ENCODE results near the gene TNC.

The TNC gene

GRCh38 chr9:115117999-115118878 is at the start of gene TNC:
Gene TNC, minus strand, starts transcription at chr9:115118157. Its CDS starts 27,139 bp downstream, at chr9:115091018.
- no peak for DNase-seq (ENCODE audit: low read depth)
- no peak within 1 kb of the TSS for H3K4me3 ChIP-seq (ENCODE audit: low read depth, low read length)
- TF ChIP-seq, protein P1, sequence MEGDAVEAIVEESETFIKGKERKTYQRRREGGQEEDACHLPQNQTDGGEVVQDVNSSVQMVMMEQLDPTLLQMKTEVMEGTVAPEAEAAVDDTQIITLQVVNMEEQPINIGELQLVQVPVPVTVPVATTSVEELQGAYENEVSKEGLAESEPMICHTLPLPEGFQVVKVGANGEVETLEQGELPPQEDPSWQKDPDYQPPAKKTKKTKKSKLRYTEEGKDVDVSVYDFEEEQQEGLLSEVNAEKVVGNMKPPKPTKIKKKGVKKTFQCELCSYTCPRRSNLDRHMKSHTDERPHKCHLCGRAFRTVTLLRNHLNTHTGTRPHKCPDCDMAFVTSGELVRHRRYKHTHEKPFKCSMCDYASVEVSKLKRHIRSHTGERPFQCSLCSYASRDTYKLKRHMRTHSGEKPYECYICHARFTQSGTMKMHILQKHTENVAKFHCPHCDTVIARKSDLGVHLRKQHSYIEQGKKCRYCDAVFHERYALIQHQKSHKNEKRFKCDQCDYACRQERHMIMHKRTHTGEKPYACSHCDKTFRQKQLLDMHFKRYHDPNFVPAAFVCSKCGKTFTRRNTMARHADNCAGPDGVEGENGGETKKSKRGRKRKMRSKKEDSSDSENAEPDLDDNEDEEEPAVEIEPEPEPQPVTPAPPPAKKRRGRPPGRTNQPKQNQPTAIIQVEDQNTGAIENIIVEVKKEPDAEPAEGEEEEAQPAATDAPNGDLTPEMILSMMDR (IDR thresholded peaks at IDR 0.05; ENCODE audit: low read depth, low read length) = no peak
- no peak for TF ChIP-seq MAX (IDR thresholded peaks at IDR 0.05; ENCODE audit: low read depth, low read length)
- no peak for TF ChIP-seq POLR2A (IDR thresholded peaks at IDR 0.05; ENCODE audit: extremely low read depth, insufficient read length)
- no peak for TF ChIP-seq MYC (IDR thresholded peaks at IDR 0.05; ENCODE audit: low read depth, low read length)

DNA sequence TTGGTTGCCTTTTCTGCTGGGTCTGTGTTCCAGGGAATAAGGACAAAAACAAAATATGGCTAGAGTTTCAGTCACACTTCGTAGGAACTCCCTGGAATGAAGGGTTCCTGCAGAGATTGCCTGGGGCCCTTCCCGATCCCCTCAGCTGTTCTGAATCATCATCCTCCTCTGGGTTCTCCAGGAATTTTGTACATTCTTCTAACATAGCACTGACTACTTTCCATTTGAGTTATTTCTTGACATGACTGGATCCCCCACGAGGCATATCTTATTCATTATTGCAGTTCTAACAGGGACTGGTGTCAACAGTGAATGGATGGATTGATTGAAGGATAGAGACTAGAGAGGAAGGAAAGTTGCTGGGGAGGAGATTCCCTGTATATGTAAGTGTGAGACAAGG is 49.2 kb upstream of the TNC start:
- DNase-seq (ENCODE audit: low read depth) = no peak
- no peak overlapping the region for H3K4me3 ChIP-seq (ENCODE audit: low read depth, low read length)
- no peak for TF ChIP-seq MAX (IDR thresholded peaks at IDR 0.05; ENCODE audit: low read depth, low read length)
- no peak for TF ChIP-seq POLR2A (IDR thresholded peaks at IDR 0.05; ENCODE audit: extremely low read depth, insufficient read length)
- TF ChIP-seq MYC (IDR thresholded peaks at IDR 0.05; ENCODE audit: low read depth, low read length) = no peak
- TF ChIP-seq, protein P1 (IDR thresholded peaks at IDR 0.05; ENCODE audit: low read depth, low read length) = no peak

DNA sequence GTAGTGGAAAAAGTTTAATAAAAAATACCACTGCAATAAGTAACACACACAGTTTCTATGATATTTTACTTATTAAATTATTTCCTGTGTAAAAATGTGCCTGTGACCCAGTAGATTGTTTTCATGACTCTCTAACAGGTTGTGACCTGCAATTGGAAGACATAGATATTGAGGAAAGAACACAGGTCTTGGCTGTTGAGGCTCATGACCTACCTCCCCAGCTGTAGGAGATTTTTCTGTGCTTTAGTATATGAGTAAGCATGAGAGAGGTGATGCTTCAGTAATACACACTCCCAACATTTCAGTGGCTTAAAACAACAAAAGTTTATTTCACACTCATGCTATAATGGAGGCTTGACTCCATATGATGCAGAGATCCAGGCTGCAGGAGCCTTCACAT is 47.3 kb upstream of the TNC start:
- no peak for DNase-seq (ENCODE audit: low read depth)
- TF ChIP-seq MAX (IDR thresholded peaks at IDR 0.05; ENCODE audit: low read depth, low read length) (no peak), POLR2A (IDR thresholded peaks at IDR 0.05; ENCODE audit: extremely low read depth, insufficient read length) (no peak), MYC (IDR thresholded peaks at IDR 0.05; ENCODE audit: low read depth, low read length) (no peak)
- TF ChIP-seq, protein P1 (IDR thresholded peaks at IDR 0.05; ENCODE audit: low read depth, low read length) = no peak
- no peak overlapping the region for H3K4me3 ChIP-seq (ENCODE audit: low read depth, low read length)

- no peak overlapping the region for H3K4me3 ChIP-seq (ENCODE audit: low read depth, low read length)
- no peak for DNase-seq (ENCODE audit: low read depth)
- TF ChIP-seq MYC (IDR thresholded peaks at IDR 0.05; ENCODE audit: low read depth, low read length) = no peak
- TF ChIP-seq MAX (IDR thresholded peaks at IDR 0.05; ENCODE audit: low read depth, low read length) = no peak
- TF ChIP-seq POLR2A (IDR thresholded peaks at IDR 0.05; ENCODE audit: extremely low read depth, insufficient read length) = no peak
- TF ChIP-seq, protein P1 (IDR thresholded peaks at IDR 0.05; ENCODE audit: low read depth, low read length) = no peak
These were observed 46.6 kb upstream of the TNC start for GRCh38 chr9:115164511-115164974.

DNA sequence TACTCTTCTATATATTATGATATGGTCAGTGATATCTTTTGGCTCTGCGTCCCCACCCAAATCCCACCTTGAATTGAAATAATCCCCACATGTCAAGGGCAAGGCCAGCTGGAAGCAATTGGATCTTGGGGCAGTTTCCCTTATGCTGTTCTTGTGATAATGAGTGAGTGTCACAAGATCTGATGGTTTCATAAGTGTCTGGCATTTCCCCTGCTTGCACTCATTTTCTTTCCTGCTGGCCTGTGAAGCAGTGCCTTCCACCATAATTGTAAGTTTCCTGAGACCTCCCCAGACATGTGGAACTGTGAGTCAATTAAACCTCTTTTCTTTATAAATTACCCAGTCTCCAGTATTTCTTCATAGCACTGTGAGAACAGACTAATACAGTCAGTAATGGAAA is 45.0 kb upstream of the TNC start:
- no peak for TF ChIP-seq POLR2A (IDR thresholded peaks at IDR 0.05; ENCODE audit: extremely low read depth, insufficient read length)
- no peak for DNase-seq (ENCODE audit: low read depth)
- no peak overlapping the region for H3K4me3 ChIP-seq (ENCODE audit: low read depth, low read length)

GRCh38 chr9:115161446-115161845 is 43.5 kb upstream of the TNC start:
- H3K4me3 ChIP-seq (ENCODE audit: low read depth, low read length) = no peak overlapping the region
- no peak for DNase-seq (ENCODE audit: low read depth)
- TF ChIP-seq POLR2A (IDR thresholded peaks at IDR 0.05; ENCODE audit: extremely low read depth, insufficient read length) = no peak
- TF ChIP-seq MYC (IDR thresholded peaks at IDR 0.05; ENCODE audit: low read depth, low read length) = no peak
- TF ChIP-seq MAX (IDR thresholded peaks at IDR 0.05; ENCODE audit: low read depth, low read length) = no peak
- TF ChIP-seq, protein P1 (IDR thresholded peaks at IDR 0.05; ENCODE audit: low read depth, low read length) = no peak
